ENCODE data around the gene OR11H1. TPM values are rescaled to one million over a fixed set of nuclear protein-coding genes. Genes with fewer than 3 reads are reported as not detected.
A peak's percentile ranks its signal among the peaks of the same experiment; 100 is the strongest.
"Not testable (repeated sequence)": the region's sequence is repeated elsewhere in the genome, so short reads cannot be mapped to it uniquely, and the experiment has no call there.

OR11H1 gene, protein sequence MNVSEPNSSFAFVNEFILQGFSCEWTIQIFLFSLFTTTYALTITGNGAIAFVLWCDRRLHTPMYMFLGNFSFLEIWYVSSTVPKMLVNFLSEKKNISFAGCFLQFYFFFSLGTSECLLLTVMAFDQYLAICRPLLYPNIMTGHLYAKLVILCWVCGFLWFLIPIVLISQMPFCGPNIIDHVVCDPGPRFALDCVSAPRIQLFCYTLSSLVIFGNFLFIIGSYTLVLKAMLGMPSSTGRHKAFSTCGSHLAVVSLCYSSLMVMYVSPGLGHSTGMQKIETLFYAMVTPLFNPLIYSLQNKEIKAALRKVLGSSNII
- not detected in 2 replicates for polyA plus RNA-seq (2013)

DNA sequence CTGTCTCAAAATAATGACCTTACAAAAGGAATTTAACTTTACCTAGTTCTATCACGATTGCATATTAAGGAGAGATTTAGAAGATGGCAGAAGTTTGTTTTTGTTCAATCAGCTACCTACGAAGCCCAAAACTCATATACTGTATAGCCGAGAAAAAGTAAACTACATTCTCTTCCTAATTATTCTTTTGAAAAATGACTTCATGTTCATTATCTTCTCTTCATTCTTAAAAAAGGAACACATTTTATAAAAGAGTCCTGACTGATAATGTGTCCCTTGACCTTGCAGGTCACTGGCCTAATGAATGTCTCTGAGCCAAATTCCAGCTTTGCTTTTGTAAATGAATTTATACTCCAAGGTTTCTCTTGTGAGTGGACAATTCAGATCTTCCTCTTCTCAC, at the start of gene OR11H1:
Gene OR11H1 (plus strand): TSS at position 301 of the 400 bp plus-strand sequence. CDS start 0 bp downstream, at position 301.
- H3K14ac ChIP-seq (ENCODE audit: low read length); H3K18ac ChIP-seq (ENCODE audit: low read length); H3K4me3 ChIP-seq (ENCODE audit: low read depth, low read length); H3K23ac ChIP-seq (ENCODE audit: low read length); H3K79me2 ChIP-seq (ENCODE audit: control insufficient read depth, insufficient read depth, low read length, poor library complexity); DNase-seq; H3K9me3 ChIP-seq (ENCODE audit: insufficient read depth, low read depth, low read length); H3K4ac ChIP-seq (ENCODE audit: low read depth, low read length); H3K79me1 ChIP-seq (ENCODE audit: low read length); H2AFZ ChIP-seq (ENCODE audit: insufficient read depth, low read length, poor library complexity); H3K27me3 ChIP-seq (ENCODE audit: insufficient read depth, low read length); H4K91ac ChIP-seq (ENCODE audit: low read depth, low read length); H3K4me1 ChIP-seq (ENCODE audit: control insufficient read depth in 1 of 2, insufficient read depth in 2 of 2, low read length in 2 of 2); H2BK120ac ChIP-seq (ENCODE audit: insufficient read depth, low read length, poor library complexity); H2AK5ac ChIP-seq (ENCODE audit: low read length); H2BK5ac ChIP-seq (ENCODE audit: low read depth, low read length, poor library complexity); H4K12ac ChIP-seq (ENCODE audit: low read depth, low read length); H4K8ac ChIP-seq (ENCODE audit: low read depth, low read length); H2BK12ac ChIP-seq (ENCODE audit: low read length); H3K36me3 ChIP-seq (ENCODE audit: control insufficient read depth in 1 of 2, insufficient read depth in 2 of 2, low read length in 2 of 2); H3K4me2 ChIP-seq (ENCODE audit: low read length); H3K9ac ChIP-seq (ENCODE audit: low read length); H3K27ac ChIP-seq (ENCODE audit: low read depth, low read length): not testable (repeated sequence)
- WGBS (ENCODE audit: extremely low coverage, insufficient coverage, insufficient read length) = no CpG with 5 or more reads among the region's 3 CpGs

DNA sequence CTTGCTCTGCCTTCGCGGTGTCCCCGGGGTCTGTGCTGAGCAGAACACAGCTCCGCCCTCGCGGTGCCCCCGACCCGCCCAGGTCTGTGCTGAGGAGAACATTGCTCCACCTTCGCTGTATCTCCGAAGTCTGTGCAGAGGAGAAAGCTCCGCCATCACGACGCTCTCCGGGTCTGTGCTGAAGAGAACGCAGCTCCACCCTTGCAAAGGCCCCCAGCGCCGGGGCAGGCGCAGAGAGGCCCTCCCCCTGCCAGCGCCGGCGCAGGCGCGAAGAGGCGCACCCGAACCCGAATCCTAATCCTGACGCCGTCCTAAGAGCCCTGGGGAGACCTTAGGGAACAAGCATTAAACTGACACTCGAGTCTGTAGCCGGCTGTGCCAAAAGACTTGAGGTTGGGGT, 18.0 kb upstream of the OR11H1 start:
- H3K27me3 ChIP-seq (ENCODE audit: insufficient read depth, low read length); H3K27ac ChIP-seq (ENCODE audit: low read depth, low read length); H3K14ac ChIP-seq (ENCODE audit: low read length); H3K4me3 ChIP-seq (ENCODE audit: low read depth, low read length); H4K8ac ChIP-seq (ENCODE audit: low read depth, low read length); H4K91ac ChIP-seq (ENCODE audit: low read depth, low read length); H3K18ac ChIP-seq (ENCODE audit: low read length); H2BK5ac ChIP-seq (ENCODE audit: low read depth, low read length, poor library complexity); H2AFZ ChIP-seq (ENCODE audit: insufficient read depth, low read length, poor library complexity); H3K79me2 ChIP-seq (ENCODE audit: control insufficient read depth, insufficient read depth, low read length, poor library complexity); H4K12ac ChIP-seq (ENCODE audit: low read depth, low read length); H3K79me1 ChIP-seq (ENCODE audit: low read length); H3K9me3 ChIP-seq (ENCODE audit: insufficient read depth, low read depth, low read length); H2BK120ac ChIP-seq (ENCODE audit: insufficient read depth, low read length, poor library complexity); H3K23ac ChIP-seq (ENCODE audit: low read length); H3K4me2 ChIP-seq (ENCODE audit: low read length); H3K4ac ChIP-seq (ENCODE audit: low read depth, low read length); H3K36me3 ChIP-seq (ENCODE audit: control insufficient read depth in 1 of 2, insufficient read depth in 2 of 2, low read length in 2 of 2); H3K9ac ChIP-seq (ENCODE audit: low read length); H2BK12ac ChIP-seq (ENCODE audit: low read length); H3K4me1 ChIP-seq (ENCODE audit: control insufficient read depth in 1 of 2, insufficient read depth in 2 of 2, low read length in 2 of 2); H2AK5ac ChIP-seq (ENCODE audit: low read length): not testable (repeated sequence)
- WGBS (ENCODE audit: extremely low coverage, insufficient coverage, insufficient read length) = no CpG with 5 or more reads among the region's 30 CpGs
- DNase-seq = peak in 1 of 2 donors; percentile 6

DNA sequence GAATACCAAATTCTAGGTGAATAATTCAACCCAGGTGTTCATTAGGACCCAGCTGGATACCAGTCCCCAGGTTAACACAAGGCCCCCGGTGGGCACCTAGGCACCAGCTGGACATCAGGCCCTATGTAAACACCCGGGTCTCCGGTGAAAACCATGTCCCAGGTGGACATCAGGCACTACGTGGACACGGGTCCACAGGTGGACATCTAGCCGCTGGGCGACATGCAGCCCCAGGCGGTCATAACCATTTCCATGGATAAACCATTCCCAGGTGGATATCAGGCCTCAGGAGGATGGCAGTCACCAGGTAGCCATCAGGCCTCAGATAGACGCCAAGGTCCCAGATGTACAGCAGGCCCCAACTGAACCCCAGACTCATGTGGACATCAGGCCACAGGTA, 12.1 kb upstream of the OR11H1 start:
- H2AK5ac ChIP-seq (ENCODE audit: low read length); H3K27me3 ChIP-seq (ENCODE audit: insufficient read depth, low read length); H2BK12ac ChIP-seq (ENCODE audit: low read length); H3K9ac ChIP-seq (ENCODE audit: low read length); H3K36me3 ChIP-seq (ENCODE audit: control insufficient read depth in 1 of 2, insufficient read depth in 2 of 2, low read length in 2 of 2); H4K91ac ChIP-seq (ENCODE audit: low read depth, low read length); H3K23ac ChIP-seq (ENCODE audit: low read length); H3K4me3 ChIP-seq (ENCODE audit: low read depth, low read length); H2BK120ac ChIP-seq (ENCODE audit: insufficient read depth, low read length, poor library complexity); H2BK5ac ChIP-seq (ENCODE audit: low read depth, low read length, poor library complexity); DNase-seq; H3K4ac ChIP-seq (ENCODE audit: low read depth, low read length); H3K79me1 ChIP-seq (ENCODE audit: low read length); H4K12ac ChIP-seq (ENCODE audit: low read depth, low read length); H3K27ac ChIP-seq (ENCODE audit: low read depth, low read length); H3K18ac ChIP-seq (ENCODE audit: low read length); H3K79me2 ChIP-seq (ENCODE audit: control insufficient read depth, insufficient read depth, low read length, poor library complexity); H3K4me1 ChIP-seq (ENCODE audit: control insufficient read depth in 1 of 2, insufficient read depth in 2 of 2, low read length in 2 of 2); H3K9me3 ChIP-seq (ENCODE audit: insufficient read depth, low read depth, low read length); H4K8ac ChIP-seq (ENCODE audit: low read depth, low read length); H3K14ac ChIP-seq (ENCODE audit: low read length); H3K4me2 ChIP-seq (ENCODE audit: low read length); H2AFZ ChIP-seq (ENCODE audit: insufficient read depth, low read length, poor library complexity): not testable (repeated sequence)
- no CpG with 5 or more reads among the region's 9 CpGs for WGBS (ENCODE audit: extremely low coverage, insufficient coverage, insufficient read length)

DNA sequence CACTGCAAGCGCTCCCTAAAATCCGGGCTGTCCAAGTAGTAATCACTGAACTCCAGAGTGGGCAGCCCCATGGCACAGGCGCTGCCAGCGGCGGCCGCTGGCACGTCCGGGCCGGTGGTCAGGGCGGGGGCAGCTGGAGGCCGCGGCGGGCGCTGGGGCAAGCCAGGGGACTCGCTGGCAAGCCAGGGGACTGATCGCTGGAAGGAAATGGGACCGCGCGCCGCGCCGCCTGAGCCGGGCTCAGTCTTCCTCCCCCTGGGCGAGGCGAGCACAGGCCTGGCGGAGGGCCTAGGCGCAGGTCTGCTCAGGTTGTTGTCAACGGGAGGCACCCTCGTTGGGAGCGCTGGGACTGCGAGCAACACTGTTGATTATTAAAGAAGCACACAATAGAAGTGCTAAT, 25.8 kb downstream of the OR11H1 start:
- not testable (repeated sequence) for H3K4me3 ChIP-seq (ENCODE audit: low read depth, low read length); H2BK12ac ChIP-seq (ENCODE audit: low read length); H3K4me2 ChIP-seq (ENCODE audit: low read length); H2AFZ ChIP-seq (ENCODE audit: insufficient read depth, low read length, poor library complexity); H3K23ac ChIP-seq (ENCODE audit: low read length); H3K4ac ChIP-seq (ENCODE audit: low read depth, low read length); H3K9ac ChIP-seq (ENCODE audit: low read length); H4K12ac ChIP-seq (ENCODE audit: low read depth, low read length); H3K79me1 ChIP-seq (ENCODE audit: low read length); H4K91ac ChIP-seq (ENCODE audit: low read depth, low read length); H3K79me2 ChIP-seq (ENCODE audit: control insufficient read depth, insufficient read depth, low read length, poor library complexity); H3K18ac ChIP-seq (ENCODE audit: low read length); H3K14ac ChIP-seq (ENCODE audit: low read length); H4K8ac ChIP-seq (ENCODE audit: low read depth, low read length); H2BK5ac ChIP-seq (ENCODE audit: low read depth, low read length, poor library complexity); H3K4me1 ChIP-seq (ENCODE audit: control insufficient read depth in 1 of 2, insufficient read depth in 2 of 2, low read length in 2 of 2); H3K36me3 ChIP-seq (ENCODE audit: control insufficient read depth in 1 of 2, insufficient read depth in 2 of 2, low read length in 2 of 2); DNase-seq; H3K27ac ChIP-seq (ENCODE audit: low read depth, low read length); H2AK5ac ChIP-seq (ENCODE audit: low read length); H2BK120ac ChIP-seq (ENCODE audit: insufficient read depth, low read length, poor library complexity); H3K27me3 ChIP-seq (ENCODE audit: insufficient read depth, low read length); H3K9me3 ChIP-seq (ENCODE audit: insufficient read depth, low read depth, low read length)
- no CpG with 5 or more reads among the region's 31 CpGs for WGBS (ENCODE audit: extremely low coverage, insufficient coverage, insufficient read length)
